Loucy (cell line): ENCODE results near the gene PPARA.
A peak's percentile ranks its signal among the peaks of the same experiment; 100 is the strongest.

Source experiments
- H2AFZ ChIP-seq: fragments of 200-600 bp; sonication (generic); 2 replicates; pipeline ENCODE4 v1.6.0; 2016; ENCODE audit warnings: antibody characterized with exemption, mild to moderate bottlenecking, low read length, moderate library complexity
- H3F3A ChIP-seq: fragments of 200-600 bp; 2 replicates; pipeline ENCODE4 v1.6.0; 2016; ENCODE audit warnings: antibody characterized with exemption, low read depth, mild to moderate bottlenecking
- H3K27me3 ChIP-seq: fragments of 200-600 bp; sonication (generic); 2 replicates; pipeline ENCODE4 v1.6.1; 2014; ENCODE audit warnings: low read length, mild to moderate bottlenecking; ENCODE audit not compliant: insufficient read depth, poor library complexity, severe bottlenecking
- H3K36me3 ChIP-seq: fragments of 200-600 bp; sonication (generic); 2 replicates; pipeline ENCODE4 v1.6.1; 2016; ENCODE audit warnings: low read length; ENCODE audit not compliant: insufficient read depth
- H3K4me1 ChIP-seq: fragments of 200-600 bp; sonication (generic); 2 replicates; pipeline ENCODE4 v1.5.1; 2014; ENCODE audit warnings: low read length, mild to moderate bottlenecking; ENCODE audit not compliant: insufficient read depth, poor library complexity, severe bottlenecking
- H3K4me2 ChIP-seq: fragments of 200-600 bp; sonication (generic); 2 replicates; pipeline ENCODE4 v1.6.0; 2014; ENCODE audit warnings: antibody characterized with exemption, low read length, low read depth, mild to moderate bottlenecking; ENCODE audit not compliant: poor library complexity, severe bottlenecking
- H3K4me3 ChIP-seq: fragments of 200-600 bp; sonication (generic); 2 replicates; pipeline ENCODE4 v1.5.1; 2014; ENCODE audit warnings: low read length, mild to moderate bottlenecking, mixed read lengths; ENCODE audit not compliant: poor library complexity, severe bottlenecking
- H3K79me2 ChIP-seq: fragments of 200-600 bp; sonication (generic); 2 replicates; pipeline ENCODE4 v1.6.1; 2014; ENCODE audit warnings: low read length; ENCODE audit not compliant: insufficient read depth
- H3K9ac ChIP-seq: fragments of 200-600 bp; sonication (generic); 2 replicates; pipeline ENCODE4 v1.6.0; 2014; ENCODE audit warnings: mild to moderate bottlenecking, low read depth, low read length, moderate library complexity; ENCODE audit not compliant: poor library complexity, severe bottlenecking
- H3K9me2 ChIP-seq: fragments of 200-600 bp; sonication (generic); replicated peaks from 2 replicates; pipeline ENCODE4 v1.6.1; 2016; ENCODE audit warnings: low read depth, low read length, mixed read lengths
- H3K9me3 ChIP-seq: fragments of 200-600 bp; sonication (generic); 2 replicates; pipeline ENCODE4 v1.6.1; 2014; ENCODE audit warnings: mild to moderate bottlenecking, antibody characterized with exemption, low read length, low read depth; ENCODE audit not compliant: insufficient read depth
- H4K20me1 ChIP-seq: fragments of 200-600 bp; sonication (generic); 2 replicates; pipeline ENCODE4 v1.6.0; 2014; ENCODE audit warnings: antibody characterized with exemption, low read length, mild to moderate bottlenecking; ENCODE audit not compliant: insufficient read depth, poor library complexity, severe bottlenecking
- EZH2phosphoT487 ChIP-seq: fragments of 200-600 bp; IDR thresholded peaks from 2 replicates; pipeline ENCODE4 v1.6.1; 2018; ENCODE audit warnings: antibody characterized with exemption, mild to moderate bottlenecking, moderate library complexity, borderline replicate concordance
- TF ChIP-seq, protein P1 (sequence below): fragments of 200-600 bp; sonication (generic); conservative IDR thresholded peaks from 2 replicates; pipeline ENCODE4 v1.5.1; 2014; ENCODE audit warnings: mild to moderate bottlenecking, antibody characterized with exemption, low read length

The PPARA gene

DNA sequence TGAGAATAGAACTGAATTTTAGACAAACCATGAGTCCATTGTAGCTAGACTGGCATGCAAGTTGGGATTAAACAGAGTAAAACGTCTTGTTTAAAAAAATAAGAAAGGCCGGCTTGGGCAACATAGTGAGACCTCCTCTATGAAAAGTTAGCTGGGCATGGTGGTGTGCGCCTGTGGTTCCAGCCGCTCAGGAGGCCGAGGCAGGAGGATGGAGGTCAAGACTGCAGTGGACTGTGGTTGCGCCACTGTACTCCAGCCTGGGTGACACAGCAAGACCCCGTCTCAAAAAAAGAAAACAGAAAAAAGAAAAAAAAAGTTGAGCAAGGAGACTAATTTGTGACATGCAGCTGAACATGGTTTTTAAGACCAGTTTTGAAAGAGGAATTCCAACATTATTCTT, 76.3 kb downstream of the PPARA start:
- Histone ChIP-seq H4K20me1 (no peaks in the 10 kb centered on the region), H3K4me1 (peaks cover 14% of the 10 kb centered on the region), H3K79me2 (no peaks in the 10 kb centered on the region), H3K36me3 (peaks cover 22% of the 10 kb centered on the region; the same call in 1 of the 2 replicates), H3K4me3 (no peak overlapping the region), H3K4me2 (no peak overlapping the region), H2AFZ (no peak overlapping the region), H3F3A (no peaks in the 10 kb centered on the region; the same call in 1 of the 2 replicates), H3K9me3 (no peaks in the 10 kb centered on the region), H3K9me2 (no peaks in the 10 kb centered on the region), H3K9ac (no peak overlapping the region), H3K27me3 (no peaks in the 10 kb centered on the region)
- TF ChIP-seq, protein P1, sequence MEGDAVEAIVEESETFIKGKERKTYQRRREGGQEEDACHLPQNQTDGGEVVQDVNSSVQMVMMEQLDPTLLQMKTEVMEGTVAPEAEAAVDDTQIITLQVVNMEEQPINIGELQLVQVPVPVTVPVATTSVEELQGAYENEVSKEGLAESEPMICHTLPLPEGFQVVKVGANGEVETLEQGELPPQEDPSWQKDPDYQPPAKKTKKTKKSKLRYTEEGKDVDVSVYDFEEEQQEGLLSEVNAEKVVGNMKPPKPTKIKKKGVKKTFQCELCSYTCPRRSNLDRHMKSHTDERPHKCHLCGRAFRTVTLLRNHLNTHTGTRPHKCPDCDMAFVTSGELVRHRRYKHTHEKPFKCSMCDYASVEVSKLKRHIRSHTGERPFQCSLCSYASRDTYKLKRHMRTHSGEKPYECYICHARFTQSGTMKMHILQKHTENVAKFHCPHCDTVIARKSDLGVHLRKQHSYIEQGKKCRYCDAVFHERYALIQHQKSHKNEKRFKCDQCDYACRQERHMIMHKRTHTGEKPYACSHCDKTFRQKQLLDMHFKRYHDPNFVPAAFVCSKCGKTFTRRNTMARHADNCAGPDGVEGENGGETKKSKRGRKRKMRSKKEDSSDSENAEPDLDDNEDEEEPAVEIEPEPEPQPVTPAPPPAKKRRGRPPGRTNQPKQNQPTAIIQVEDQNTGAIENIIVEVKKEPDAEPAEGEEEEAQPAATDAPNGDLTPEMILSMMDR = no peak
- TF ChIP-seq EZH2phosphoT487 = no peak

DNA sequence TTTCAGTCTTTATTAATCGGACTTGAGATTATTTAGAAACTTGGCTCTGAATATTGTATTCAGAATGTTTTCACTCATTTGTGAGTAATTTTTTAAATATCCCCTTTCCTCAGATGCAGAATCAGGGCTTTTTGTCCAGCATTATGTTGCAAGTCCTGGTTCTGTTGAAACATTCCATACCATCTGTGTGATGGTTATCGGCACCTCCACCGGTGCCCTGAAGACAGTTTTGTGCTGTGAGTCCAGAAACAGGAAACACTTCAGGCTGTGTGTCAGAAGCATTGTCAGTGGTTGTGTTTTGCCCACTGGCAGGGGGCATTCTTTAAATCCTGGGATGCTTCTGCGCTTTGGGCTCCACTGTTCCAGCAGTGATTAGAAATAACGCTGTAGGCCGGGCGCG, 79.4 kb downstream of the PPARA start:
- Histone ChIP-seq H3K9me2 (no peaks in the 10 kb centered on the region), H4K20me1 (no peaks in the 10 kb centered on the region), H3K4me2 (no peak overlapping the region), H3K27me3 (no peaks in the 10 kb centered on the region), H3K4me1 (peaks cover 32% of the 10 kb centered on the region), H3F3A (no peaks in the 10 kb centered on the region; the same call in 1 of the 2 replicates), H3K36me3 (peaks cover 16% of the 10 kb centered on the region; the same call in 1 of the 2 replicates), H3K9ac (no peak overlapping the region), H3K9me3 (no peaks in the 10 kb centered on the region), H3K4me3 (no peak overlapping the region), H3K79me2 (peaks cover 1% of the 10 kb centered on the region; the same call in 1 of the 2 replicates), H2AFZ (no peak overlapping the region)
- TF ChIP-seq, protein P1 = no peak
- TF ChIP-seq EZH2phosphoT487 = no peak

DNA sequence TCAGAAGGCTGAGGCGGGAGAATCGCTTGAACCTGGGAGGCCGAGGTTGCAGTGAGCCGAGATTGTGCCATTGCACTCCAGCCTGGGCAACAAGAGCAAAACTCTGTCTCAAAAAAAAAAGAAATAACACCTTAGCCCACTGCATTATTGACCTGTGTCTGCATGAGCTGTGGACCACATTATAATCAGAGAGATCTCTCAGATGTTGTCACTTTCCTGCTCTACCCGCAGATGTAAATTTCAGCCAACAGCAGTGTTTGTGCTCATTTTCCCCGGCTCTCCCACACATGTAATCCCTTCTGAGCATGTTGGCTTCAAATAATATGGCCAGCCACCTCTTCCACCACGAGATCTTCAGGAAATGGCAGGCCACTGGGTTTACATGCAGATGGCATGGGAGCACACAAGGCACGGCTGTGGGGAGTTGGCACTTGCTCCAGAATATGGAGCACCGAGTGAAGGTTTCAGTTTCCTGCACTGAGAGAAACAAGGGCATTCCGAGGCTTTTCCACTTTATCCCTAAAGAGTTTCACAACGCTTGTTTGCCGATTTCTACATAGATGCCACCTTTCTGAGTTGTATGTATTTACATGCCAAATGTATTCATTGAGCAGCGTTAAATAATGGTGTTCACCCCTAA, 80.1 kb downstream of the PPARA start:
- TF ChIP-seq EZH2phosphoT487 = no peak
- TF ChIP-seq, protein P1 = no peak

More for the DNA sequence above, 80.1 kb downstream of the PPARA start:
- no peaks in the 10 kb centered on the region for H3K27me3 ChIP-seq
- peak overlapping the region; percentile 38 for H3K4me2 ChIP-seq
- no peak overlapping the region for H2AFZ ChIP-seq
- H3K36me3 ChIP-seq = peaks cover 18% of the 10 kb centered on the region; the same call in 1 of the 2 replicates
- no peak overlapping the region for H3K4me3 ChIP-seq
- H3K9me3 ChIP-seq = no peaks in the 10 kb centered on the region
- peak overlapping the region; percentile 27 for H3K9ac ChIP-seq
- H3K4me1 ChIP-seq = peaks cover 39% of the 10 kb centered on the region
- no peaks in the 10 kb centered on the region for H4K20me1 ChIP-seq
- H3K79me2 ChIP-seq = peaks cover 7% of the 10 kb centered on the region; the same call in 1 of the 2 replicates
- H3K9me2 ChIP-seq = no peaks in the 10 kb centered on the region
- H3F3A ChIP-seq = no peaks in the 10 kb centered on the region; the same call in 1 of the 2 replicates
